CD14-positive monocyte (primary cell): Measurements from ENCODE around the gene ATG4B. TPM values are rescaled to one million over a fixed set of nuclear protein-coding genes. Genes with fewer than 3 reads are reported as not detected.

Experiments
- DNase-seq, 3 donors: peaks; one replicate each; pipeline ENCODE4 v3.0.0-alpha.2; 2011 to 2022
- H2AFZ ChIP-seq: 2 replicates; pipeline ENCODE4 v1.6.0; 2012; ENCODE audit warnings: mild to moderate bottlenecking, low read depth, low read length, inconsistent platforms; ENCODE audit not compliant: insufficient read depth, poor library complexity, severe bottlenecking
- H3K27ac ChIP-seq, 2 donors: 1 replicate in 1 of 2; 2 replicates in 1 of 2; pipeline ENCODE4 v1.5.1; 2012 to 2013; ENCODE audit warnings: low read length in 2 of 2, control low read depth in 1 of 2, inconsistent platforms in 1 of 2, low read depth in 1 of 2, mild to moderate bottlenecking in 1 of 2
- H3K27me3 ChIP-seq, 2 donors: one replicate each; pipeline versions ENCODE4 v1.6.0 to v1.6.1; 2011 to 2013; ENCODE audit warnings: low read length in 2 of 2; ENCODE audit not compliant: control insufficient read depth in 2 of 2, insufficient read depth in 2 of 2
- H3K36me3 ChIP-seq, 2 donors: replicated peaks in 1 of 2; 1 replicate in 1 of 2; 2 replicates in 1 of 2; pipeline versions ENCODE4 v1.5.1 to v1.6.1; 2012 to 2013; ENCODE audit warnings: low read length in 2 of 2, control low read depth in 1 of 2, inconsistent platforms in 1 of 2, mild to moderate bottlenecking in 1 of 2; ENCODE audit not compliant: insufficient read depth in 2 of 2, control insufficient read depth in 1 of 2
- H3K4me1 ChIP-seq, 2 donors: 1 replicate in 1 of 2; 2 replicates in 1 of 2; pipeline versions ENCODE4 v1.5.1 to v1.6.1; 2012 to 2013; ENCODE audit warnings: low read length in 2 of 2, control low read depth in 1 of 2, inconsistent platforms in 1 of 2, mild to moderate bottlenecking in 1 of 2, moderate library complexity in 1 of 2; ENCODE audit not compliant: insufficient read depth in 2 of 2, control insufficient read depth in 1 of 2
- H3K4me2 ChIP-seq: replicated peaks from 2 replicates; pipeline ENCODE3; 2012; ENCODE audit warnings: low read length, moderate library complexity, mild to moderate bottlenecking; ENCODE audit not compliant: poor library complexity, severe bottlenecking; ENCODE audit errors: extremely low read depth
- H3K4me3 ChIP-seq, 3 experiments: fragments of 200-600 bp in 1 of 3; sonication (generic) in 1 of 3; replicated peaks in 1 of 3; 1 replicate in 2 of 3; 2 replicates in 1 of 3; pipeline ENCODE4 v1.5.1; 2011 to 2013; ENCODE audit warnings: low read length in 3 of 3, mild to moderate bottlenecking in 3 of 3, control low read depth in 2 of 3, low read depth in 2 of 3, inconsistent platforms in 1 of 3, moderate library complexity in 1 of 3
- H3K79me2 ChIP-seq: 2 replicates; pipeline ENCODE4 v1.6.0; 2012; ENCODE audit warnings: mild to moderate bottlenecking, control low read depth, inconsistent platforms, low read length, moderate library complexity; ENCODE audit not compliant: insufficient read depth
- H3K9ac ChIP-seq: 2 replicates; pipeline ENCODE4 v1.6.0; 2017; ENCODE audit warnings: low read length, mild to moderate bottlenecking; ENCODE audit not compliant: insufficient read depth, poor library complexity, severe bottlenecking
- H3K9me3 ChIP-seq, 2 donors: replicated peaks in 1 of 2; 1 replicate in 1 of 2; 2 replicates in 1 of 2; pipeline versions ENCODE4 v1.5.1 to v1.6.1; 2012 to 2013; ENCODE audit warnings: low read length in 2 of 2, control low read depth in 1 of 2; ENCODE audit not compliant: control insufficient read depth in 1 of 2, insufficient read depth in 1 of 2
- H4K20me1 ChIP-seq: 2 replicates; pipeline ENCODE4 v1.6.0; 2012; ENCODE audit warnings: mild to moderate bottlenecking, low read length, control low read depth, moderate library complexity; ENCODE audit not compliant: insufficient read depth
- H3K27ac Mint-ChIP-seq, 7 donors: one replicate each; pipeline ENCODE4 v1.8.0; 2020; ENCODE audit warnings: mild to moderate bottlenecking in 7 of 7, mixed read lengths in 7 of 7, moderate library complexity in 6 of 7, inconsistent platforms in 2 of 7
- H3K27me3 Mint-ChIP-seq, 3 donors: one replicate each; pipeline ENCODE4 v1.8.0; 2021 to 2022; ENCODE audit warnings: low read depth in 3 of 3, mild to moderate bottlenecking in 3 of 3, mixed read lengths in 3 of 3, moderate library complexity in 3 of 3, inconsistent platforms in 1 of 3
- H3K36me3 Mint-ChIP-seq, 2 donors: one replicate each; pipeline ENCODE4 v1.8.0; 2020; ENCODE audit warnings: mixed read lengths in 2 of 2, inconsistent platforms in 1 of 2, mild to moderate bottlenecking in 1 of 2
- H3K4me1 Mint-ChIP-seq: one replicate; pipeline ENCODE4 v1.8.0; 2020; ENCODE audit warnings: mild to moderate bottlenecking, mixed read lengths
- H3K4me3 Mint-ChIP-seq, 2 donors: one replicate each; pipeline ENCODE4 v1.8.0; 2020; ENCODE audit warnings: mild to moderate bottlenecking in 2 of 2, mixed read lengths in 2 of 2, moderate library complexity in 1 of 2
- H3K9me3 Mint-ChIP-seq, 7 donors: one replicate each; pipeline ENCODE4 v1.8.0; 2020 to 2022; ENCODE audit warnings: mixed read lengths in 7 of 7, mild to moderate bottlenecking in 6 of 7, moderate library complexity in 6 of 7, inconsistent platforms in 2 of 7
- CTCF ChIP-seq: fragments of 200-600 bp; IDR thresholded peaks from one replicate; pipeline ENCODE4 v1.8.0; 2022; ENCODE audit warnings: antibody characterized with exemption, mild to moderate bottlenecking
- WGBS: methylation state at CpG from one replicate; pipeline ENCODE4 v1.1.5; 2013; ENCODE audit warnings: missing lambda C conversion rate; ENCODE audit not compliant: insufficient coverage; 5-methylcytosine and 5-hydroxymethylcytosine counted together
- intact Hi-C, 2 donors: fragments of 100-400 bp; cut with micrococcal nuclease; formaldehyde crosslinking; loops; one replicate each; pipeline versions ENCODE4 v1.15.0 to v1.15.1; 2023
- polyA plus RNA-seq, 3 donors: library from polyadenylated mRNA; depleted of rRNA in 1 of 3; unstranded in 2 of 3; stranded (reverse) in 1 of 3; fragments of 300-500 nt in 2 of 3; fragments of >200 nt in 1 of 3; fragmentation: Illumina TruSeq in 2 of 3; gene quantifications; 1 replicate in 2 of 3; 2 replicates in 1 of 3; pipeline ENCODE4 v1.2.3, GENCODE V29; 2012 to 2021

The ATG4B gene
- polyA plus RNA-seq, 3 donors = 54.5 to 202 (median 58.9) TPM

GRCh38 chr2:241689306-241689705 is 51.8 kb downstream of the ATG4B start:
- DNase-seq = no peak
- Histone ChIP-seq H3K79me2 (peaks cover 51% of the 10 kb centered on the region), H3K9ac (no peak overlapping the region), H3K27me3 (no peaks in the 10 kb centered on the region), H3K27ac (no peak overlapping the region), H3K36me3 (peaks cover 24 to 45% of the 10 kb centered on the region in 2 donors), H4K20me1 (no peaks in the 10 kb centered on the region), H3K4me1 (peaks cover 20 to 24% of the 10 kb centered on the region in 2 donors), H3K4me2 (no peak overlapping the region), H3K4me3 (no peak overlapping the region), H2AFZ (no peak overlapping the region), H3K9me3 (no peaks in the 10 kb centered on the region)
- peaks cover 0 to 1% (median 0%) of the 10 kb centered on the region in 3 donors for H3K27me3 Mint-ChIP-seq
- WGBS = 90% methylated on average over 4 of the region's 10 CpGs
- H3K36me3 Mint-ChIP-seq = peaks cover 23 to 35% of the 10 kb centered on the region in 2 donors
- H3K4me1 Mint-ChIP-seq = peaks cover 25% of the 10 kb centered on the region
- H3K4me3 Mint-ChIP-seq = no peak overlapping the region
- TF ChIP-seq CTCF = no peak
- H3K27ac Mint-ChIP-seq = peak overlapping the region in 3 of 7 donors; percentile 19 to 54 (median 40)
- H3K9me3 Mint-ChIP-seq = no peaks in the 10 kb centered on the region
- intact Hi-C loops = loop anchor here (5.0 to 10.0 kb wide), 3 partner anchors 45 to 182 kb away; partner anchors contain the start of genes D2HGDH (in 2 of the 2), ATG4B (in 1 of the 2), STK25 (in 1 of the 2) and THAP4 (in 1 of the 2)

GRCh38 chr2:241690202-241690717 is 52.8 kb downstream of the ATG4B start:
- Histone ChIP-seq H4K20me1 (no peaks in the 10 kb centered on the region), H3K4me3 (no peak overlapping the region), H3K9me3 (no peaks in the 10 kb centered on the region), H3K27me3 (no peaks in the 10 kb centered on the region), H3K4me2 (no peak overlapping the region), H3K79me2 (peaks cover 45% of the 10 kb centered on the region), H3K36me3 (peaks cover 31 to 53% of the 10 kb centered on the region in 2 donors), H2AFZ (no peak overlapping the region), H3K4me1 (peaks cover 24 to 28% of the 10 kb centered on the region in 2 donors), H3K9ac (no peak overlapping the region), H3K27ac (no peak overlapping the region)
- Mint-ChIP-seq H3K4me1 (peaks cover 28% of the 10 kb centered on the region), H3K27ac (peak overlapping the region in 1 of 7 donors; percentile 41), H3K27me3 (peaks cover 0 to 1% (median 0%) of the 10 kb centered on the region in 3 donors), H3K9me3 (no peaks in the 10 kb centered on the region), H3K36me3 (peaks cover 22 to 40% of the 10 kb centered on the region in 2 donors), H3K4me3 (no peak overlapping the region)
- no peak for DNase-seq
- 89% methylated on average over 6 of the region's 6 CpGs for WGBS
- TF ChIP-seq CTCF = no peak
- intact Hi-C loops = no loop called here
